D721Med (cell line): ENCODE results near the gene C6orf47.

ENCODE experiments used
- DNase-seq: peaks from one replicate; pipeline ENCODE4 v3.0.0; 2011; ENCODE audit warnings: low spot score; ENCODE audit not compliant: insufficient read length
- FAIRE-seq: peaks from 2 replicates; lab custom pipeline; 2011; peaks lifted over from hg19 to GRCh38; lab: Jason Lieb, UNC
- TF ChIP-seq, protein P1 (sequence below): IDR thresholded peaks from 2 replicates; pipeline ENCODE4 v1.5.1; 2012; ENCODE audit warnings: mild to moderate bottlenecking, control low read depth; ENCODE audit not compliant: insufficient read depth; ENCODE audit errors: missing control alignments

Gene C6orf47

GRCh38 chr6:31621991-31622390, 38.6 kb downstream of the C6orf47 start:
- FAIRE-seq (no peak), DNase-seq (no peak)
- TF ChIP-seq, protein P1, sequence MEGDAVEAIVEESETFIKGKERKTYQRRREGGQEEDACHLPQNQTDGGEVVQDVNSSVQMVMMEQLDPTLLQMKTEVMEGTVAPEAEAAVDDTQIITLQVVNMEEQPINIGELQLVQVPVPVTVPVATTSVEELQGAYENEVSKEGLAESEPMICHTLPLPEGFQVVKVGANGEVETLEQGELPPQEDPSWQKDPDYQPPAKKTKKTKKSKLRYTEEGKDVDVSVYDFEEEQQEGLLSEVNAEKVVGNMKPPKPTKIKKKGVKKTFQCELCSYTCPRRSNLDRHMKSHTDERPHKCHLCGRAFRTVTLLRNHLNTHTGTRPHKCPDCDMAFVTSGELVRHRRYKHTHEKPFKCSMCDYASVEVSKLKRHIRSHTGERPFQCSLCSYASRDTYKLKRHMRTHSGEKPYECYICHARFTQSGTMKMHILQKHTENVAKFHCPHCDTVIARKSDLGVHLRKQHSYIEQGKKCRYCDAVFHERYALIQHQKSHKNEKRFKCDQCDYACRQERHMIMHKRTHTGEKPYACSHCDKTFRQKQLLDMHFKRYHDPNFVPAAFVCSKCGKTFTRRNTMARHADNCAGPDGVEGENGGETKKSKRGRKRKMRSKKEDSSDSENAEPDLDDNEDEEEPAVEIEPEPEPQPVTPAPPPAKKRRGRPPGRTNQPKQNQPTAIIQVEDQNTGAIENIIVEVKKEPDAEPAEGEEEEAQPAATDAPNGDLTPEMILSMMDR = no peak

DNA sequence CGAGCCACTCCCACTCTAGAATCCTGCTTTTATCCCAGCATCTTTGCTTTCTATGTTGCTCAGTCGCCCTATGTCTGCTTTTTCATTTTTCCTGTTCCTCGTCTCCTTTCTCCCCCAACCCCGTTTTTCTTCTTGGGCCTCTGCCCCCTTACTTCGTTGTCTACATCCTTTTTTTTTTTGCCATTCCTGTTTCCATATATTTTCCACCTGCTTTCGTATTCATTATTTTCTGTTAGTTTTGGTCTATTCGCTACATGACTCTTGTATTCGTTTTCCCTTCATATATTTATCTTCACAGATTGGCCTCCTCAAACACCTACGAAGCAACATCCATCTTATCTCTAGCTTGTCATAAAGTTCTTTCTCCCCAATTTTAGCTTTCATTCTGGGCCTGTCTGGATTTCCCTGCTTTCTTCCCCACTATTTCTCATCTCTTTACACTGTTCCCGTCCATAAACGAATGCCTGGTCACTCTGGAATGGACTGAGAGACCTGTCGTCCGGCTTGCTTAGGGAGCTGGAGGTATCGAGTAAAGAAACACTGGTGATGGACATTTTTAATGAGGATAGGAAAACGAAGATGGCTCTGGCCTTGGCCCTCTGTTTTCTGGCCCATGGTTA, 39.1 kb downstream of the C6orf47 start:
- no peak for DNase-seq
- TF ChIP-seq, protein P1 = no peak
- FAIRE-seq = no peak

DNA sequence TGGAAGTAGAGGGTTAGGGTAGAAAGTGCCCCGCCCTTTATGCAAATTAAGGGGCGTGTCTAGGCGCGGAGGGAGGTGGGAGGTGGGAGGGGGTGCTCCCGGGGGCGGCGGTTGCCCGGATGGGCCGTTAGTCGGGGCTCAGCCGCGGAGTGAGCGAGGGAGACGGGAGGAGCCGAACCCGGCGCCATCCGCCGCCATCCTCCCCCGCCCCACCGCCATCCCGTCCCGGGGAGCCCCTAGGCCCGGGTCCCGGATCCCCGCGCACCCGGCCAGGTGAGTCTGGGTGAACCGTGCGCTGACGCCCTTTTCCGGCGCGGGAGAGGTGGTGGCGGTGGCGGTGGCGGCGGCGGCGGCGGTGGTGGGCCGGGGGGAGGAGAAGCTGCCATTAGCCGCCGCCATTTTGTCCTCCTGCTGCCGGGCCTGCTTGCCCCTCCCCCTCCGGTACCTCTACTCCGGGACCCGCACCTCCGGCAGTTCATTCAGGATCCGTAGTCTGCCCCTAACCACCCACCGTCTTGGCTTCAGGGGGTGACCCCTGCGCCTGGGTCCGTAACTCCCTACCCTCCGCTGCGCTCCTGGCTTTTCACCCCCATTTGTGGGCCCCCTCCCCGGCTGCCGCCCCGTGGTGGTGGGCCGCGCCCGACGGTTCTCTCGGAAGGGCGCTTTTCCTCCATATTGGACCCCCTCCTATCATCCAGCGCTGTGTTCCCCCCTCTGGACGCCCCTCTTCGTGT, 39.8 kb downstream of the C6orf47 start, which contains the start of gene PRRC2A:
Gene PRRC2A (plus strand): TSS at position 130 of the 734 bp plus-strand sequence. CDS start 2,075 bp downstream, outside the sequence.
- TF ChIP-seq, protein P1 = no peak
- DNase-seq = peak; percentile 73
- no peak for FAIRE-seq

DNA sequence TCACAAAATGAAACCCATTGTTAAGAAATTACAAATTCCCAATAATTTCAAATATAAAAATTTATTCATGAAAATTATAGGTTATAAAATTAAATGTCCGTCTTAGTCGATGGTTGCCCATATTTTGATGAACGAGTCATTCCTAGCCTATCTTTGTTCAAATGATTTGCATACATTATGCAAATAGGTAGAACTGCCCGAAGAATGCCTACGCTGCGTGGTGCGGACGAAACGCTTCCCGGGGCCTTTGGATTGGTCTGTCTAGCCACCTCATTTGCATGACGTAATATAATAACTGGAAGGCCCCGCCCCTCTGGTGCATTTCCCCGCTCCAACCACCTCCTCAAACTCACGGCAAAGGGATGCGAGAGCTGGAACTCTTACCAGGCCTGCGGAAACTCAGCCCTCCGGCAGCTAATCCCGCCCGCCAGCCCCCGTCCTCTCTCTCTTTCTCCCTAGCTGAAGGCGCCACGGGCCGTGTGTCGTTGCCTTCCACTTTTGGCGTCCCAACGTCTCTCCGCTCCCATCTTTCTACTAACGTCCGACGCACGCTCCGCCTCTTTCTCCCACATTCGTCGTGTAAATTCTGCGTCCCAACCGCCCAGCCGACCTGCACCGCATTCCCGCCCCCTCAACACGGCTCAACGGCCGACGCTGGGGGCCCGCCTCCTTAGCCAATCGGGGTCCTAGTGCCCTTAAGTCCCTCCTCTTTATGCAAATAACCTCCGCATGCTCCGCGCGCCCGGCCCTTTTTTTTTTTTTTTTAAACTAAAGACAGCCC, 40.6 kb downstream of the C6orf47 start:
- DNase-seq (peak; percentile 73), FAIRE-seq (no peak)
- TF ChIP-seq, protein P1 = no peak

GRCh38 chr6:31617010-31617409, 43.6 kb downstream of the C6orf47 start:
- FAIRE-seq = no peak
- TF ChIP-seq, protein P1 = no peak
- no peak for DNase-seq

GRCh38 chr6:31615748-31616147, 44.8 kb downstream of the C6orf47 start:
- DNase-seq = no peak
- FAIRE-seq = no peak
- TF ChIP-seq, protein P1 = no peak
